Activated T-helper 2 cell treated with anti-CD3 and anti-CD28 coated beads, Interferon-gamma antibody, Interleukin-2, Interleukin-4, amounts not matched to agents 10 μg/mL and 5 μg/mL and 100 μg/mL, durations not matched to agents 14 hours and 24 hours and 36 hours (primary cell): Measurements from ENCODE around the gene S100B. TPM values are rescaled to one million over a fixed set of nuclear protein-coding genes. Genes with fewer than 3 reads are reported as not detected.

Source experiments
- DNase-seq: peaks from one replicate; pipeline ENCODE4 v3.0.0; 2021; ENCODE audit warnings: low spot score
- H3K27ac Mint-ChIP-seq: one replicate; pipeline ENCODE4 v1.8.0; 2021; ENCODE audit warnings: mixed read lengths
- H3K27me3 Mint-ChIP-seq: one replicate; pipeline ENCODE4 v1.8.0; 2021; ENCODE audit warnings: low read depth, mixed read lengths
- H3K36me3 Mint-ChIP-seq: one replicate; pipeline ENCODE4 v1.8.0; 2021; ENCODE audit warnings: low read depth, mixed read lengths
- H3K4me1 Mint-ChIP-seq: one replicate; pipeline ENCODE4 v1.8.0; 2021; ENCODE audit warnings: low read depth, mixed read lengths
- H3K4me3 Mint-ChIP-seq: one replicate; pipeline ENCODE4 v1.8.0; 2021; ENCODE audit warnings: low read depth, mild to moderate bottlenecking, moderate library complexity, mixed read lengths
- H3K9me3 Mint-ChIP-seq: one replicate; pipeline ENCODE4 v1.8.0; 2021; ENCODE audit warnings: mixed read lengths
- intact Hi-C: fragments of 100-400 bp; cut with micrococcal nuclease; formaldehyde crosslinking; loops from one replicate; pipeline ENCODE4 v1.15.1; 2023
- total RNA-seq: library from RNA; stranded (reverse); gene quantifications from 2 replicates; pipeline ENCODE4 v1.2.3, GENCODE V29; 2022

The S100B gene
- not detected in 2 replicates for total RNA-seq

DNA sequence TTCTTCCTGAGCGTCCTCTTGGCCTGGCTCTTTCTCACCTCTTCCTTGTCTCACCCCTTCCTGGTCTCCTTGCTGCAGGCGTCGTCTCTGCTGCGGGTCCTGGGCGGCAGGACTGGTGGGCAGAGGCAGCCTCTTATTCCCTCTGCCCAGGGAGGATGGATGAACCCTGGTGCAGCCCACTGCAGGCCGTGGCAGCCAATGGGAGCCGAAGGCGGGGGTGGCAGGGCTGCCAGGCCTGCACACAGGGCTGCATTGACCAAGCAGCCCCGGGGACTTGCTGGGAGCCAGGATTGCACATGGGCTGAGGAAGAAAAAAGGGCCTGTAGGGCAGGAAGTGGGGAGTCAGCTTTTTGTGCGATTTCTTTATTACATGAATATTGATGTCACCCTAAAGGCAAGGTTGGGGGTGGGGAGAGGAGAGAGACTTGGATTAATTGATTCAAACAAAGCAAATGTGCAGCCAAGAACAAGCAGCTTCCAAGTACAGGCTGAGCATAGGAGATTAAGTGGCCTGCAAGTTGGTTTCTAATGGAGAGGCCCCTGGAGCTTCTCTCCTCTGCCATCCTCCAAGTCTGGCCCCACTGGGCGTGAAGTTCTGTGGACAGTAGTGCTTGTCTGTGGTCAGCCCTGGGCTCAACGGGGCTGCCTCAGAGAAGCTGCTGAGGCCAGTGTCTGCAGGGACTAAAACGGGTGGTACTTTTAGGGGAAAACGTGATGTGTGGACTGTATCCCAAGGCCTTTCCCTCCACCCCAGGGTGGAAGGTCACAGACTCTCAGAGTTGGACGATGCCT is at the start of gene S100B:
Gene S100B (minus strand): TSS at position 108 of the 792 bp plus-strand sequence. CDS start 2,667 bp downstream, outside the sequence.
- no peak within 1 kb of the TSS for H3K4me3 Mint-ChIP-seq
- H3K36me3 Mint-ChIP-seq, result no peaks in the 10 kb centered on the region
- no peaks in the 10 kb centered on the region for H3K9me3 Mint-ChIP-seq
- H3K27ac Mint-ChIP-seq, result no peak within 1 kb of the TSS
- peaks cover 19% of the 10 kb centered on the region for H3K4me1 Mint-ChIP-seq
- intact Hi-C loops, result no loop called here
- H3K27me3 Mint-ChIP-seq, result peaks cover 1% of the 10 kb centered on the region
- DNase-seq, result no peak

DNA sequence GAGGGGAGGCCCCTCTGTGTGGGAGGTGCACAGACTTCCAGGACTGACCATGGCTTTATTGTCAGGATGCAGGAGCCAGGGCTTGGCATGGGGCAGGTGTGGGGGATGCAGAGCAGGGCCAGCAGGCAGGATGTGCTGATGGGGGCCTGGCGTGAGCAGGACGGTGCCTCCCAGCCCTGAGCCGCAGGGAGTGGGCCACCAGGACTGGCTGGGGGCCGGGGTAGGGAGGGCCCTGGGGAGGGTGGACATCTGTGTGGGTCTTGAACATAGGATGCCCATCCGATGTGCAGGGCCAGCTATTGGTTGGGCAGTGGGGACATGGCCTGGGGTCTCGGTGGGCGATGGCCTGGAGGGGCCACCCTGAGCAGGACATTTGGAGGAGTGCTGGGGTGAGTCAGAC is 46.2 kb upstream of the S100B start:
- Mint-ChIP-seq H3K4me1 (no peaks in the 10 kb centered on the region), H3K27me3 (no peaks in the 10 kb centered on the region), H3K4me3 (no peak overlapping the region), H3K9me3 (peaks cover 29% of the 10 kb centered on the region), H3K36me3 (peaks cover 94% of the 10 kb centered on the region), H3K27ac (no peak overlapping the region)
- DNase-seq, result no peak
- intact Hi-C loops, result no loop called here

DNA sequence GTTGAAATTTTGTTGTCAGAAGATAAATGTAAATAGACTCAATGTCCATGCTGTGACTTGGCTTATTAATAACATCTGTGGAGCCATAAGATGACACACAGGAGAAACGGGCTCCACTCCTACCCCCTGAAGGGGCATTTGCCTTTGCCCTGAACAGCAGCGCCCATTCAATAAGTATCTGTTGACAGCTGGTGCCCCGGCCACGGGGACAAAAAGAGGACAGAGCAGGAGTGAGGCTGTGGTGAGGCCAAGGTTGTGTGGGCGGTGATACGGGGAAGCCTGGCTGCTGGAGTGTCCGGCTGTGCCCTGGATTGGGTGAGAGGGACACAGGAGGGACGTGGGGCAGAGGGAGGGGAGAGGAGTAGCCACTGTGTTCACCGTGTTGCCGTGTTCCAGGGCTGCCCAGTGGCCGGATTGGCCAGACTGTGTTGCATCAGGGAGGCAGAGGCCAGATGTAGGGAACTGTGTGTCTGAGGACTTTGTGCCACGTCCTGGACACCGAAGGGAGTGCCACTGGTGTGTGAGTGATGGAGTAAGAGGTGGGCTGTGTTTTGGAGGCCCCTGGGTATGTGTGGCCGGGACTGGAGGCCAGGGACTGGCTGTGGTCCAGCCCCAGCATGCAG is 45.7 kb upstream of the S100B start:
- H3K36me3 Mint-ChIP-seq, result peaks cover 94% of the 10 kb centered on the region
- no peak for DNase-seq
- H3K4me3 Mint-ChIP-seq, result no peak overlapping the region
- intact Hi-C loops, result no loop called here
- no peak overlapping the region for H3K27ac Mint-ChIP-seq
- H3K4me1 Mint-ChIP-seq, result no peaks in the 10 kb centered on the region
- H3K9me3 Mint-ChIP-seq, result peaks cover 25% of the 10 kb centered on the region
- no peaks in the 10 kb centered on the region for H3K27me3 Mint-ChIP-seq

DNA sequence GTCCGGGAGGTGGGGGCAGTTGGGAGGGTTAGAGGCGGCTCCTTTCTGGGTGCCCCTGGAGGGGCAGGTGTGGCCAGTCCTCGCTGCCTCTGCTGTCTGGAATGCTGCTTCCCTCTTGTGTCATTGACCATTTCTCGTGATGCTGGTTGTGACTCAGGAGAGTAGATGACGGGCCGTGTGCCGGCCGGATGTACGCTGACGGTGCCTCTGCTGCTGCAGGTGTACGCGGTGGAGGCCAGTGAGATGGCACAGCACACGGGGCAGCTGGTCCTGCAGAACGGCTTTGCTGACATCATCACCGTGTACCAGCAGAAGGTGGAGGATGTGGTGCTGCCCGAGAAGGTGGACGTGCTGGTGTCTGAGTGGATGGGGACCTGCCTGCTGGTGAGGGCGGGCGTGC is 44.5 kb upstream of the S100B start:
- H3K27me3 Mint-ChIP-seq, result no peaks in the 10 kb centered on the region
- no peak overlapping the region for H3K4me3 Mint-ChIP-seq
- H3K27ac Mint-ChIP-seq, result no peak overlapping the region
- intact Hi-C loops, result no loop called here
- no peak for DNase-seq
- H3K36me3 Mint-ChIP-seq, result peaks cover 92% of the 10 kb centered on the region
- no peaks in the 10 kb centered on the region for H3K4me1 Mint-ChIP-seq
- H3K9me3 Mint-ChIP-seq, result peaks cover 13% of the 10 kb centered on the region

DNA sequence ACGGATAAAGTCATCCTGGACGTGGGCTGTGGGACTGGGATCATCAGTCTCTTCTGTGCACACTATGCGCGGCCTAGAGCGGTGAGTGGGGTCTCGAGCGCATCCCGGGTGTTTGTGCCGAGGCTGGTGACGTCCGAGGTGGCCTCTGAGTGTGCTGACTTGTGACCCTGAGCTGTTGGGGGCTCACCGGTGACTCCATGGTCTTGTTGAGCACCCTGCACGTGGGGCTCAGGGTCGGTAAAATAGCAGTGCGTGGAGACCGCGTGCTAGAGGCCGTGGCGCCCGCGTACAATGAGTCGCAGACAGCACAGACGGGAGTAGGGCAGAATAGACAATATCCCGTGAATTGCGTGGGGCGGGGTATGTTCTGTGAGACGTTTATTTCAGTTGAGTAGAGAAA is 43.7 kb upstream of the S100B start:
- no peaks in the 10 kb centered on the region for H3K4me1 Mint-ChIP-seq
- intact Hi-C loops, result no loop called here
- H3K36me3 Mint-ChIP-seq, result peaks cover 92% of the 10 kb centered on the region
- no peak overlapping the region for H3K4me3 Mint-ChIP-seq
- no peak for DNase-seq
- H3K27ac Mint-ChIP-seq, result no peak overlapping the region
- H3K27me3 Mint-ChIP-seq, result no peaks in the 10 kb centered on the region
- H3K9me3 Mint-ChIP-seq, result peaks cover 4% of the 10 kb centered on the region

DNA sequence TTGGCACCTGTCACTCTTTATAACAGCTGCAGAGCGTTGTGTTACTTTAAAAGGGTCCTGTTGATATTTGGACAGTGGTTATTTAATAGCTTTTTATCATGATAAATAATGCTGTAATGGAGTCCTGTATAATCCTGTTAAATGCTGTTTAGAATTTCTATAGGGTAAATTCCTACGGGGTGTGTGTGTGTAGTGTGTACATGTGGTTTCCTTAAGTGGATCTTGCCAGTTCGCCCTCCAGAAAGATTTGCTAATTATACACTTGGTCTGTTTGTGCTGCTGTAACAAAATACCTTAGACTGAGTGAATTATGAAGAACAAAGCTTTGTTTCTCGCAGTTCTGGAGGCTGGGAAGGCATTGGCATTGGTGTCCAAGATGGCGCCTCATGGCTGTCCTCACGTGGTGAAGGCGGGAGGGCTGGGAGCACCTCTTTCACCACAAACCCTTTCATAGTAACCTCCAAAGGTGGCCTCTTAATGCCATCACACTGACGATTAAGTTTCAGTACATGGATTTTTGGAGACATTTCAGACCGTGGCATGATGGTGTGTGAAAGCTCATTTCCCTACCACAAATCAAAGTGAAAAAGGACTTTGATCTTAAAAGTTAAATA is 41.8 kb upstream of the S100B start:
- Mint-ChIP-seq H3K4me1 (peaks cover 2% of the 10 kb centered on the region), H3K4me3 (no peak overlapping the region), H3K27ac (no peak overlapping the region), H3K9me3 (no peaks in the 10 kb centered on the region), H3K27me3 (no peaks in the 10 kb centered on the region), H3K36me3 (peaks cover 79% of the 10 kb centered on the region)
- intact Hi-C loops, result no loop called here
- DNase-seq, result no peak

DNA sequence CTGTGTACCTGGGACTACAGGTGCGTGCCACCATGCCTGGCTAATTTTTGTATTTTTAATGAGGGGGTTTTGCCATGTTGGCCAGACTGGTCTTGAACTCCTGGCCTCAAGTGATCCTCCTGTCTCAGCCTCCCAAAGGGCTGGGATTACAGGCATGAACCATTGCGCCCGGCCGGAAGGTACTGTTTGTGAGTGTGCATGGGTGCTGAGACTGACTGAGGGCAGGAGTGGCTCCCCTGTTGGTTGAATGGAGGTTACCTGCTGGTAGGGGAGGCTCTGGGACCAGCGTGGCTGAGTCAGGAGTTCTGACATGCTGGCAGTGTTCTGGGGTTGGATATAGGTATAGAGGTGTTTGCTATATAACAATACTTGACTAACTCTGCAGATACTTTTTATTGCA is 41.0 kb upstream of the S100B start:
- intact Hi-C loops, result no loop called here
- no peak for DNase-seq
- Mint-ChIP-seq H3K4me1 (peaks cover 2% of the 10 kb centered on the region), H3K4me3 (no peak overlapping the region), H3K27ac (no peak overlapping the region), H3K27me3 (no peaks in the 10 kb centered on the region), H3K36me3 (peaks cover 79% of the 10 kb centered on the region), H3K9me3 (no peaks in the 10 kb centered on the region)

DNA sequence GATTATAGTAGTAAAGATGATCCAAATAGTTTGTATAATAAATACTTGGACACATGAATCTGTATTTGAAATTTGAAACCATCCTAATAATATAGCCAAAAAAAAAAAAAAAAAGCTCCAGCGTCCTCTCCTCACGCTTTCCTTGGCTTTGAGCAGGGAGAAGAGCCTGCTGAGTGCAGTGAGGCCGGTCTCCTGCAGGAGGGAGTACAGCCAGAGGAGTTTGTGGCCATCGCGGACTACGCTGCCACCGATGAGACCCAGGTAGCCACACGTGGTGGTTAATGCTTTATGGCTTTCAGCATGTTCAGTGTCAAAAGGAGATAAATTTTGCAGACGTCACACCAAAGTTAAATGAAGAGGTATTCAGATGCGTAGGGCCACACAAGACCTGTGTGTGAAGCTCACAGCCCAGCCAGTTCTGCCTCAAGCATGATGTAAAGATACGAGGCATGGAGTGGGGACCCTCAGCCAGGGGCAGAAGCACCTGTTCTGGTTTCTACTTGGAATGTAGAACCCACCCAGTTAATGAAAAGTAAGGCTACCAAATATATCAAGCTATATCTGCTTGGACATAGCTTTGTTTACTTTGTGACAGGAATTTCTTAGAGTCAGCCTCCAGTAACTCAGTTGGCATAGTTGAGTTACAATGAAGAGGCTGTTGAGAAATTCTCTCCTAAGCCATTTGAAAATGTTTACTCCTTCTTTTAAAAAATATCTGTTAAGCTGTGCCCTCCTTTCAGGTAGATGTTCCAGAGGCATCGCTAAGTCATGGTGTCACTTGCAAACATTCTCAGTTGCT is 38.7 kb upstream of the S100B start:
- Mint-ChIP-seq H3K27ac (no peak overlapping the region), H3K27me3 (no peaks in the 10 kb centered on the region), H3K4me3 (no peak overlapping the region), H3K4me1 (peaks cover 17% of the 10 kb centered on the region), H3K9me3 (no peaks in the 10 kb centered on the region), H3K36me3 (peaks cover 75% of the 10 kb centered on the region)
- no peak for DNase-seq
- intact Hi-C loops, result no loop called here

DNA sequence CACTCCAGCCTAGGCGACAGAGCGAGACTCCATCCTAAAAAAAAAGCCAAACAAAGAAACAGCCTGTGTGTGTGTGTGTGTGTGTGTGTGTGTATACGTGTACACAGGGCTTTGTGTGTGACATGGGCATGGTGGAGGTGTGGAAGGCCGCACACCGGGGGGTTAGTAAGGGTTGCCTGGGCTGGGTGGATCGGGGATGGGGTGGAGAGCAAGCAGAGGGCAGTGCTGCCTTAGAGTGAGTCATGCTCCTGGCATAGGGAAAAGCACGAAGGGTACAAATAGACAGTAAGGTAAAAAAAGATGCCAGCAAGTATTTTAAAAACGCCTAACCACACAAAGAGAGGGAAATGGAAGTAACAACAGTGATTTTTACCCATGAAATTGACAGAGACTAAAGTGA is 36.8 kb upstream of the S100B start:
- H3K27ac Mint-ChIP-seq, result peak overlapping the region; percentile 6
- H3K27me3 Mint-ChIP-seq, result no peaks in the 10 kb centered on the region
- peaks cover 74% of the 10 kb centered on the region for H3K36me3 Mint-ChIP-seq
- H3K4me1 Mint-ChIP-seq, result peaks cover 31% of the 10 kb centered on the region
- intact Hi-C loops, result no loop called here
- H3K9me3 Mint-ChIP-seq, result no peaks in the 10 kb centered on the region
- no peak overlapping the region for H3K4me3 Mint-ChIP-seq
- no peak for DNase-seq

DNA sequence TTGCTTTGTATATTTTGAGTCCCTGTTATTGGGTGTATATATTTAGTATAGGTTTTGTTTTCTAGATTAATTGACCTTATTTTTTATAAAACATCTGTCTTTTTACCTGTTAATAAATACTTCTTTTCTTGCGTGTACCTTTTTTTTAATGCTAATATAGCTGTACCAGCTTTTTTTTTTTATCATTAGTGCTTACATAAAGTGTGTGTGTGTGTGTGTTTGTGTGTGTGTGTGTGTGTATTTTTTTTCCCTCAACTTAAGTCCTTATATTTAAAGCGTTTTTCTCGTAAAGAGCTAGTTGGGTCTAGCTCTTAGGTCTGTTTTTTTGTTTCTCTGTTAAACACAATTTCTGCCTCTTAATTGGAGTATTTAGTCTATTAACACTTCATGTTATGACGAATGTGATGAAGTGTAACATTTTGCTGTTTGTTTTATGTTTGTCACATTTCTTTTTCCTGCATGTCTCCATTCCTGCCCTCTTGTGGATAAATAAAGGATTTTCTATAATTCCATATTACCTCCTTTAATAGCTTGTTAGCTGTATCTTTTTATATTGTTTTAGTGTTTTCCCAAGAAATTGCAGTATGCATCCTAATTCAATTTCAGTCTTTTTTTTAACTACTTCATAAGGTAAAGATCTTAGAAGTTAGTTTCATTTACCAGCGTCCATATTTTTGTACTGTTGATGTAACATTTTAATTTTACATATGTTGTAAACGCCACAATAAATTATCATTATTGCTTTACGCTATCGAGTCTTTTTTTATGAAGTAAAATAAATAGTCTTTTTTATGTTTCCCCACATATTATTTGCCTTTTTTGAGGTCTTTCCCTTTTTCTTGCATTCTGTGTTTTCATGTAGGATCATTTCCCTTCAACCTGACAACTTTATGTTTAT is 34.9 kb upstream of the S100B start:
- Mint-ChIP-seq H3K27ac (no peak overlapping the region), H3K36me3 (peaks cover 57% of the 10 kb centered on the region), H3K4me1 (peaks cover 40% of the 10 kb centered on the region), H3K27me3 (no peaks in the 10 kb centered on the region), H3K4me3 (peak overlapping the region; percentile 39), H3K9me3 (no peaks in the 10 kb centered on the region)
- intact Hi-C loops, result loop anchor here (2.0 kb wide), 1 partner anchor 27 kb away; no protein-coding TSS in a partner anchor
- DNase-seq, result no peak

DNA sequence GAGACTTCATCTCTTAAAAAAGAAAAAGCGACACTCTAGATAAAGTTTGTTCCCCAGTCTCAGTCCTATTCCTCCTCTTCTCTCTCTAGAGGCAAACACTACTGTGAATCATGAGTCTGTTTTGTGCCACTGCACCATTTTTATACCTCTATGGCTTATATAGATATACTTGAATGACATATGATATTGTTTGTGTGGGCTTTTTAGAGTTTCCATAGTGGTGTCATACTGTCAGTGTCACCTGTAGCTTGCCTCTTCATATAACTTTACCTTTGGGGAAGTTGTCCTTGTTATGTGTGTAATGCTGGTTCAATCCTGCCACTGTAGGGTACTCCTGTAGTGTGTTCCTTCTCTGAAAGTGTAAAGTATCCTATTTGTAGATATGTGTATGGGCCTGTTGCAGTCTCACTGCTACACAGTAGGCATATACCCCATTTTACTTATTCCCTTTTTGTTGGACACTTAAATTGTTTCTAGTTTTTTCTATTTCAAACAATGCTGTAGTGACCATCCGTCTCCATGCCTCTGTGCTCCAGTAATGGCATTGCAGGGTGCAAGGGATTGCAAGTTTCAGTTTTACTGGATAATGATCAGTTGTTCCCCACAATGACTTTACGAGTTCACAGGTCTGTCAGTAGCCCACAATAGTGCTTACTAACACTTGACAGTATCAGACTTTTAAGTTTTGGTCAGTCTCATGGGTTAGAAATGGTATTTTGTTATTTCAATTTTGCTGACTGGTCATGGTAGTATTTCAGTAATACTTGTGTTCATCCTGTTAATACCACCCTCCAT is 33.3 kb upstream of the S100B start:
- H3K4me1 Mint-ChIP-seq, result peaks cover 55% of the 10 kb centered on the region

More for the DNA sequence above, 33.3 kb upstream of the S100B start:
- Mint-ChIP-seq H3K9me3 (no peaks in the 10 kb centered on the region), H3K4me3 (peak overlapping the region; percentile 57), H3K36me3 (peaks cover 42% of the 10 kb centered on the region), H3K27me3 (no peaks in the 10 kb centered on the region), H3K27ac (peak overlapping the region; percentile 83)
- DNase-seq, result no peak
- intact Hi-C loops, result loop anchor here (2.0 kb wide), 1 partner anchor 29 kb away; no protein-coding TSS in a partner anchor
